ENCODE measurements around the gene DMBX1. TPM values are rescaled to one million over a fixed set of nuclear protein-coding genes. Genes with fewer than 3 reads are reported as not detected.

Gene DMBX1
- polyA plus RNA-seq, 1 of the 3 experiments (the other 2 are of a cell fraction): not detected

DNA sequence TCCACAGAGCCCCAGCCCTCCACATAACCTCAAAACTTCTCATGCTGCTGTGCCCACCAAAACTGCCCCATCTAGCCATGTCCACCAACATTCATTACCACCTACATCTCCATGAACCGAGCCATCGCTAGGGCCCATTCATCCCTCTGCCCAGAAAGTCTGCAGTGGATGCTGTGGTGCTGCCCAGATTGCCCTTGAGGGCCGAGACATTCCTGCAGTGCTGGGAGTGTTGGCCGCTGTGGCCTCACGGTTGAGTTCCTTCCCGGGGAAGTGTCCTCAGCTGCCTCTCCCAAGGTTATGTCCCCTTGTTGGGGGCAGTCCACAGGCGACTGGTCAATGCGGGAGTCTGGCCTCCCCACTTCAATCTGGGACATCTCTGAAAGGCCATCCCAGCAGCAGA lies 30.3 kb upstream of the DMBX1 start:
- Histone ChIP-seq H3K27ac (ENCODE audit: low read depth in 2 of 2, low read length in 1 of 2) (no peak overlapping the region), H3K4me2 (no peak overlapping the region), H2AFZ (ENCODE audit: low read depth) (no peak overlapping the region), H3K9me3 (no peaks in the 10 kb centered on the region), H3K27me3 (ENCODE audit: insufficient read depth) (no peaks in the 10 kb centered on the region), H3K9me2 (no peaks in the 10 kb centered on the region), H3K9ac (no peak overlapping the region), H4K20me1 (ENCODE audit: insufficient read depth) (no peaks in the 10 kb centered on the region), H3F3A (replicated peaks; ENCODE audit: insufficient read depth) (no peaks in the 10 kb centered on the region), H3K36me3 (replicated peaks in 1 of 2; ENCODE audit: control insufficient read depth in 1 of 2, insufficient read depth in 2 of 2, low read length in 1 of 2) (no peaks in the 10 kb centered on the region), H3K4me3 (ENCODE audit: low read depth in 2 of 2, low read length in 1 of 2) (no peak overlapping the region), H3K79me2 (ENCODE audit: insufficient read depth) (no peaks in the 10 kb centered on the region), H3K4me1 (ENCODE audit: control insufficient read depth in 1 of 2, insufficient read depth in 2 of 2, low read depth in 1 of 2, low read length in 1 of 2) (peaks cover 0 to 8% of the 10 kb centered on the region in 2 experiments; a peak in 1 of 4 replicates)
- DNase-seq: no peak
- ChIA-PET POLR2A (no interaction called here), CTCF (interaction anchor here (1.2 to 10.6 kb wide), 10 partner anchors 10 to 89 kb away, joined by 3 to 99 read pairs (median 6); a partner anchor contains a TSS)
- no peak for TF ChIP-seq CHD2 (IDR thresholded peaks at IDR 0.05; ENCODE audit: low read length, partially characterized antibody)
- no peak for TF ChIP-seq POLR2AphosphoS5 (IDR thresholded peaks at IDR 0.05; ENCODE audit: low read depth, low read length)
- no peak for TF ChIP-seq GATA2 (CRISPR knock-in tag; IDR thresholded peaks at IDR 0.05)
- TF ChIP-seq, protein P1, sequence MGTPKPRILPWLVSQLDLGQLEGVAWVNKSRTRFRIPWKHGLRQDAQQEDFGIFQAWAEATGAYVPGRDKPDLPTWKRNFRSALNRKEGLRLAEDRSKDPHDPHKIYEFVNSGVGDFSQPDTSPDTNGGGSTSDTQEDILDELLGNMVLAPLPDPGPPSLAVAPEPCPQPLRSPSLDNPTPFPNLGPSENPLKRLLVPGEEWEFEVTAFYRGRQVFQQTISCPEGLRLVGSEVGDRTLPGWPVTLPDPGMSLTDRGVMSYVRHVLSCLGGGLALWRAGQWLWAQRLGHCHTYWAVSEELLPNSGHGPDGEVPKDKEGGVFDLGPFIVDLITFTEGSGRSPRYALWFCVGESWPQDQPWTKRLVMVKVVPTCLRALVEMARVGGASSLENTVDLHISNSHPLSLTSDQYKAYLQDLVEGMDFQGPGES (IDR thresholded peaks at IDR 0.05; ENCODE audit: low read depth, low read length): no peak
- TF ChIP-seq RXRA (IDR thresholded peaks at IDR 0.05; ENCODE audit: borderline replicate concordance, low read depth): no peak
- no peak for TF ChIP-seq RCOR1 (IDR thresholded peaks at IDR 0.05; ENCODE audit: low read length)
- TF ChIP-seq NFIC (IDR thresholded peaks at IDR 0.05; ENCODE audit: borderline replicate concordance): no peak
- 53% methylated on average over 4 of the region's 8 CpGs for WGBS (ENCODE audit: low lambda C conversion rate)

DNA sequence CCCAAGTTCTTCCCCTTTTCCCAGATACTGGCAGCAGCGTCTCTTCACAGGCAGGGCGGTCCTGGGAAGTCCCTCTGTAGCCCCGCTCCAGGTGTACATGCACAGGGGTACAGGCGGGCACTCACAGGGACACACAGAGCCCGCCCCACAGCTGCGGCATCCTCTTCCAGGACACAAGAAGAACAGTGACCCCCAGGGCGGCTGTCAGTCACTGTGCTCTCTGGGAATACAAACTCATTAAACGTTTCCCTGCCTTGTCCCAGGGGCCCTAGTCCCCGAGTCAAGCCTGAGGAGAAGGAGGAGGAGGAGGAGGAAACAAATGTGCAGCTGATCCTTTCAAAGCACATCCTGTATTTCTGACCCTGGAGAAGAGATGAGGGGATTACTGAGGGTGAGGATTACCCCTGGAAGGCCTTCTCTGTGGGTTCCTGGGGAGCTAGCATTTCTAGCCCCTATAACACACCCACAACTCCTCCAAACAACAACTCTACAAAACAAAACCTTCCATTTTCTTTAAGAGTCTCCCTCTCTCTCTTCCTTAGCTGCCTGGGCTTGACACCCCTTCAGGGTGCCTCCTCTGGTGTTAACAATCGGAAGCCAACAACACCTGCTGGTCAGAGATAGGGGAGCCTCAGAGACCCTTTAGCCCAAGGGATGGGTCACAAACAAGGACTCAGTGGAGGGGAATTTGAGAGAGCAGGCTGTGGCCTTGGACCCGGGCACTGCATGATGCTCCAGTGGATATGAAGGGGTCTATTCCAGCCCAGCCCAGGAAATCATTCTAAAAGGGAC lies 28.4 kb upstream of the DMBX1 start:
- Histone ChIP-seq H3K9me2 (no peaks in the 10 kb centered on the region), H3K4me2 (no peak overlapping the region), H4K20me1 (ENCODE audit: insufficient read depth) (no peaks in the 10 kb centered on the region), H3K36me3 (replicated peaks in 1 of 2; ENCODE audit: control insufficient read depth in 1 of 2, insufficient read depth in 2 of 2, low read length in 1 of 2) (no peaks in the 10 kb centered on the region), H3K27me3 (ENCODE audit: insufficient read depth) (no peaks in the 10 kb centered on the region), H3K4me3 (ENCODE audit: low read depth in 2 of 2, low read length in 1 of 2) (no peak overlapping the region), H2AFZ (ENCODE audit: low read depth) (no peak overlapping the region), H3K9me3 (no peaks in the 10 kb centered on the region), H3K27ac (ENCODE audit: low read depth in 2 of 2, low read length in 1 of 2) (no peak overlapping the region), H3F3A (replicated peaks; ENCODE audit: insufficient read depth) (no peaks in the 10 kb centered on the region), H3K79me2 (ENCODE audit: insufficient read depth) (no peaks in the 10 kb centered on the region), H3K9ac (no peak overlapping the region), H3K4me1 (ENCODE audit: control insufficient read depth in 1 of 2, insufficient read depth in 2 of 2, low read depth in 1 of 2, low read length in 1 of 2) (peaks cover 0 to 10% of the 10 kb centered on the region in 2 experiments; a peak in 1 of 4 replicates)
- 91% methylated on average over 6 of the region's 11 CpGs for WGBS (ENCODE audit: low lambda C conversion rate)
- no peak for DNase-seq
- CTCF ChIA-PET: interaction anchor here (1.2 to 10.6 kb wide), 4 partner anchors 15 to 77 kb away, joined by 3 to 99 read pairs (median 6); no protein-coding TSS in a partner anchor
- POLR2A ChIA-PET: interaction anchor here (0.6 kb wide), 1 partner anchor 56 kb away, joined by 4 read pairs; no protein-coding TSS in a partner anchor
- TF ChIP-seq FOXJ3 (CRISPR knock-in tag; IDR thresholded peaks at IDR 0.05) (no peak), EZH2phosphoT487 (IDR thresholded peaks at IDR 0.05; ENCODE audit: borderline replicate concordance, low read depth) (no peak), TEAD4 (IDR thresholded peaks at IDR 0.05; ENCODE audit: borderline replicate concordance, insufficient read depth) (no peak), RAD21 (IDR thresholded peaks at IDR 0.05; ENCODE audit: low read length) (no peak), TCF12 (IDR thresholded peaks at IDR 0.05) (no peak), POLR2AphosphoS5 (IDR thresholded peaks at IDR 0.05; ENCODE audit: low read depth, low read length) (no peak), GABPA (IDR thresholded peaks at IDR 0.05; ENCODE audit: low read depth) (no peak), FOSL2 (IDR thresholded peaks at IDR 0.05; ENCODE audit: borderline replicate concordance, low read depth) (no peak), CHD2 (IDR thresholded peaks at IDR 0.05; ENCODE audit: low read length, partially characterized antibody) (no peak), JUND (IDR thresholded peaks at IDR 0.05) (no peak)
- TF ChIP-seq, protein P2, sequence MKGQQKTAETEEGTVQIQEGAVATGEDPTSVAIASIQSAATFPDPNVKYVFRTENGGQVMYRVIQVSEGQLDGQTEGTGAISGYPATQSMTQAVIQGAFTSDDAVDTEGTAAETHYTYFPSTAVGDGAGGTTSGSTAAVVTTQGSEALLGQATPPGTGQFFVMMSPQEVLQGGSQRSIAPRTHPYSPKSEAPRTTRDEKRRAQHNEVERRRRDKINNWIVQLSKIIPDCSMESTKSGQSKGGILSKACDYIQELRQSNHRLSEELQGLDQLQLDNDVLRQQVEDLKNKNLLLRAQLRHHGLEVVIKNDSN (IDR thresholded peaks at IDR 0.05; ENCODE audit: borderline replicate concordance, low read depth): no peak
- TF ChIP-seq, protein P3, sequence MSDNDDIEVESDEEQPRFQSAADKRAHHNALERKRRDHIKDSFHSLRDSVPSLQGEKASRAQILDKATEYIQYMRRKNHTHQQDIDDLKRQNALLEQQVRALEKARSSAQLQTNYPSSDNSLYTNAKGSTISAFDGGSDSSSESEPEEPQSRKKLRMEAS (IDR thresholded peaks at IDR 0.05; ENCODE audit: low read depth): no peak
- TF ChIP-seq, protein P1 (IDR thresholded peaks at IDR 0.05; ENCODE audit: low read depth, low read length): no peak
- TF ChIP-seq, protein P4, sequence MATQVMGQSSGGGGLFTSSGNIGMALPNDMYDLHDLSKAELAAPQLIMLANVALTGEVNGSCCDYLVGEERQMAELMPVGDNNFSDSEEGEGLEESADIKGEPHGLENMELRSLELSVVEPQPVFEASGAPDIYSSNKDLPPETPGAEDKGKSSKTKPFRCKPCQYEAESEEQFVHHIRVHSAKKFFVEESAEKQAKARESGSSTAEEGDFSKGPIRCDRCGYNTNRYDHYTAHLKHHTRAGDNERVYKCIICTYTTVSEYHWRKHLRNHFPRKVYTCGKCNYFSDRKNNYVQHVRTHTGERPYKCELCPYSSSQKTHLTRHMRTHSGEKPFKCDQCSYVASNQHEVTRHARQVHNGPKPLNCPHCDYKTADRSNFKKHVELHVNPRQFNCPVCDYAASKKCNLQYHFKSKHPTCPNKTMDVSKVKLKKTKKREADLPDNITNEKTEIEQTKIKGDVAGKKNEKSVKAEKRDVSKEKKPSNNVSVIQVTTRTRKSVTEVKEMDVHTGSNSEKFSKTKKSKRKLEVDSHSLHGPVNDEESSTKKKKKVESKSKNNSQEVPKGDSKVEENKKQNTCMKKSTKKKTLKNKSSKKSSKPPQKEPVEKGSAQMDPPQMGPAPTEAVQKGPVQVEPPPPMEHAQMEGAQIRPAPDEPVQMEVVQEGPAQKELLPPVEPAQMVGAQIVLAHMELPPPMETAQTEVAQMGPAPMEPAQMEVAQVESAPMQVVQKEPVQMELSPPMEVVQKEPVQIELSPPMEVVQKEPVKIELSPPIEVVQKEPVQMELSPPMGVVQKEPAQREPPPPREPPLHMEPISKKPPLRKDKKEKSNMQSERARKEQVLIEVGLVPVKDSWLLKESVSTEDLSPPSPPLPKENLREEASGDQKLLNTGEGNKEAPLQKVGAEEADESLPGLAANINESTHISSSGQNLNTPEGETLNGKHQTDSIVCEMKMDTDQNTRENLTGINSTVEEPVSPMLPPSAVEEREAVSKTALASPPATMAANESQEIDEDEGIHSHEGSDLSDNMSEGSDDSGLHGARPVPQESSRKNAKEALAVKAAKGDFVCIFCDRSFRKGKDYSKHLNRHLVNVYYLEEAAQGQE (IDR thresholded peaks at IDR 0.05; ENCODE audit: low read depth, low read length): no peak
